Mesodermal cell (in vitro differentiated cells): Measurements from ENCODE around the gene CAPN13.

Experiments used
- H3K27ac ChIP-seq: 2 replicates; pipeline ENCODE4 v1.7.0; 2013; ENCODE audit warnings: mild to moderate bottlenecking, low read depth, low read length, moderate library complexity; ENCODE audit not compliant: severe bottlenecking
- H3K36me3 ChIP-seq: 2 replicates; pipeline ENCODE4 v1.7.1; 2013; ENCODE audit warnings: mild to moderate bottlenecking, low read length, moderate library complexity; ENCODE audit not compliant: control insufficient read depth, insufficient read depth
- H3K4me1 ChIP-seq: one replicate; pipeline ENCODE4 v1.7.1; 2013; ENCODE audit warnings: mild to moderate bottlenecking, low read length; ENCODE audit not compliant: insufficient read depth, control insufficient read depth, poor library complexity, severe bottlenecking
- H3K4me3 ChIP-seq: 2 replicates; pipeline ENCODE4 v1.7.0; 2013; ENCODE audit warnings: low read length, control low read depth, mild to moderate bottlenecking; ENCODE audit not compliant: insufficient read depth, poor library complexity, severe bottlenecking; ENCODE audit errors: extremely low read depth
- H3K9me3 ChIP-seq: 2 replicates; pipeline ENCODE4 v1.7.1; 2013; ENCODE audit warnings: mild to moderate bottlenecking, low read length, moderate library complexity; ENCODE audit not compliant: control insufficient read depth
- WGBS, 2 experiments: methylation state at CpG; one replicate each; pipeline ENCODE4 v1.1.5; 2013; ENCODE audit warnings: missing lambda C conversion rate in 2 of 2; ENCODE audit not compliant: insufficient coverage in 2 of 2; 5-methylcytosine and 5-hydroxymethylcytosine counted together

CAPN13 gene

GRCh38 chr2:30786923-30787685 lies 20.1 kb downstream of the CAPN13 start:
- Histone ChIP-seq H3K4me3 (no peak overlapping the region), H3K4me1 (peaks cover 5% of the 10 kb centered on the region), H3K27ac (no peak overlapping the region), H3K9me3 (no peaks in the 10 kb centered on the region), H3K36me3 (no peaks in the 10 kb centered on the region)
- 87 to 88% methylated on average over 10 to 11 of the region's 12 CpGs for WGBS, 2 experiments

- H3K4me1 ChIP-seq = no peaks in the 10 kb centered on the region
- no peak overlapping the region for H3K4me3 ChIP-seq
- WGBS, 2 experiments = 92 to 100% methylated on average over 3 of the region's 3 CpGs
- no peaks in the 10 kb centered on the region for H3K36me3 ChIP-seq
- H3K9me3 ChIP-seq = no peaks in the 10 kb centered on the region
- no peak overlapping the region for H3K27ac ChIP-seq
Measured at GRCh38 chr2:30784682-30785081, 22.6 kb downstream of the CAPN13 start.

GRCh38 chr2:30781961-30782533 lies 25.2 kb downstream of the CAPN13 start:
- Histone ChIP-seq H3K4me3 (no peak overlapping the region), H3K4me1 (no peaks in the 10 kb centered on the region), H3K36me3 (no peaks in the 10 kb centered on the region), H3K9me3 (no peaks in the 10 kb centered on the region), H3K27ac (no peak overlapping the region)
- 92 to 94% methylated on average over 7 of the region's 7 CpGs for WGBS, 2 experiments

GRCh38 chr2:30781451-30781850 lies 25.8 kb downstream of the CAPN13 start:
- Histone ChIP-seq H3K4me1 (no peaks in the 10 kb centered on the region), H3K27ac (no peak overlapping the region), H3K4me3 (no peak overlapping the region), H3K36me3 (no peaks in the 10 kb centered on the region), H3K9me3 (no peaks in the 10 kb centered on the region)
- WGBS, 2 experiments = 71 to 80% methylated on average over 1 of the region's 1 CpG

GRCh38 chr2:30780776-30781330 lies 26.4 kb downstream of the CAPN13 start:
- H3K4me3 ChIP-seq = no peak overlapping the region
- no peaks in the 10 kb centered on the region for H3K9me3 ChIP-seq
- 92 to 95% methylated on average over 4 to 5 of the region's 5 CpGs for WGBS, 2 experiments
- no peaks in the 10 kb centered on the region for H3K36me3 ChIP-seq
- peaks cover 4% of the 10 kb centered on the region for H3K4me1 ChIP-seq
- no peak overlapping the region for H3K27ac ChIP-seq

GRCh38 chr2:30778611-30779010 lies 28.6 kb downstream of the CAPN13 start:
- WGBS, 2 experiments = 93 to 97% methylated on average over 5 to 9 of the region's 11 CpGs
- no peak overlapping the region for H3K4me3 ChIP-seq
- peaks cover 4% of the 10 kb centered on the region for H3K4me1 ChIP-seq
- no peak overlapping the region for H3K27ac ChIP-seq
- H3K9me3 ChIP-seq = no peaks in the 10 kb centered on the region
- no peaks in the 10 kb centered on the region for H3K36me3 ChIP-seq

- peaks cover 4% of the 10 kb centered on the region for H3K4me1 ChIP-seq
- H3K27ac ChIP-seq = no peak overlapping the region
- no peaks in the 10 kb centered on the region for H3K9me3 ChIP-seq
- 93 to 100% methylated on average over 5 to 7 of the region's 12 CpGs for WGBS, 2 experiments
- no peak overlapping the region for H3K4me3 ChIP-seq
- no peaks in the 10 kb centered on the region for H3K36me3 ChIP-seq
Measured at GRCh38 chr2:30777661-30778505, 29.4 kb downstream of the CAPN13 start.

- 87 to 96% methylated on average over 5 to 7 of the region's 9 CpGs for WGBS, 2 experiments
- H3K27ac ChIP-seq = no peak overlapping the region
- H3K36me3 ChIP-seq = no peaks in the 10 kb centered on the region
- no peaks in the 10 kb centered on the region for H3K9me3 ChIP-seq
- H3K4me1 ChIP-seq = peaks cover 4% of the 10 kb centered on the region
- no peak overlapping the region for H3K4me3 ChIP-seq
Measured at GRCh38 chr2:30776831-30777635, 30.2 kb downstream of the CAPN13 start.

GRCh38 chr2:30775833-30776232 lies 31.4 kb downstream of the CAPN13 start:
- Histone ChIP-seq H3K36me3 (no peaks in the 10 kb centered on the region), H3K9me3 (no peaks in the 10 kb centered on the region), H3K4me1 (peaks cover 4% of the 10 kb centered on the region), H3K27ac (no peak overlapping the region), H3K4me3 (no peak overlapping the region)
- WGBS, 2 experiments = 85 to 93% methylated on average over 4 to 5 of the region's 7 CpGs
